ENCODE data around the gene ZBED5. TPM values are rescaled to one million over a fixed set of nuclear protein-coding genes. Genes with fewer than 3 reads are reported as not detected.

The ZBED5 gene
- total and polyA plus RNA-seq, 8 donors: 9.0 to 54.7 (median 21.7) TPM

- DNase-seq: no peak
- H3K27ac ChIP-seq: no peak overlapping the region
- H3K9me3 ChIP-seq: no peaks in the 10 kb centered on the region
- no peak for TF ChIP-seq CTCF (IDR thresholded peaks at IDR 0.05)
- H3K4me1 ChIP-seq: peaks cover 0 to 9% (median 3%) of the 10 kb centered on the region in 4 donors
- no peak overlapping the region for H3K4me3 ChIP-seq
- no peaks in the 10 kb centered on the region for H3K27me3 ChIP-seq
- intact Hi-C loops (cut with DNase I; ENCODE audit: low total_unique reads): no loop called here
- H3K36me3 ChIP-seq: no peaks in the 10 kb centered on the region
These were observed 43.9 kb downstream of the ZBED5 start for GRCh38 chr11:10813945-10814344.

GRCh38 chr11:10809373-10810160 lies 48.3 kb downstream of the ZBED5 start:
- intact Hi-C loops (cut with DNase I; ENCODE audit: low total_unique reads): loop anchor here (10.0 kb wide), 1 partner anchor 45 kb away; the partner anchor contains the start of gene ZBED5
- 2 to 5% (median 3%) methylated on average over 17 to 29 of the region's 29 CpGs for WGBS, 5 donors

GRCh38 chr11:10808553-10809372 lies 49.1 kb downstream of the ZBED5 start, which contains the start of gene EIF4G2:
Gene EIF4G2, minus strand, starts transcription at chr11:10808926.
- H3K27ac ChIP-seq: peak within 1 kb of the TSS; percentile 94 to 100 (median 98)
- intact Hi-C loops (cut with DNase I; ENCODE audit: low total_unique reads): loop anchor here (10.0 kb wide), 1 partner anchor 46 kb away; the partner anchor contains the start of gene ZBED5
- 0 to 1% (median 1%) methylated on average over 36 to 65 of the region's 65 CpGs for WGBS, 5 donors
- no peaks in the 10 kb centered on the region for H3K9me3 ChIP-seq
- DNase-seq: peak; percentile 99 to 100
- H3K4me1 ChIP-seq: peaks cover 20 to 46% (median 36%) of the 10 kb centered on the region in 4 donors
- H3K36me3 ChIP-seq: peaks cover 32 to 35% (median 34%) of the 10 kb centered on the region in 4 donors
- peak; percentile 94 to 100 (median 100) for TF ChIP-seq POLR2AphosphoS5 (IDR thresholded peaks at IDR 0.05)
- no peak for TF ChIP-seq EP300 (IDR thresholded peaks at IDR 0.05)
- peak in 2 of 4 donors; percentile 98 to 99 for TF ChIP-seq POLR2A (IDR thresholded peaks at IDR 0.05)
- TF ChIP-seq CTCF (IDR thresholded peaks at IDR 0.05): peak in 1 of 7 experiments; percentile 17
- peak within 1 kb of the TSS; percentile 63 to 99 (median 92) for H3K4me3 ChIP-seq
- no peaks in the 10 kb centered on the region for H3K27me3 ChIP-seq

More at GRCh38 chr11:10809373-10810160, 48.3 kb downstream of the ZBED5 start:
- H3K27ac ChIP-seq: peak overlapping the region; percentile 81 to 100 (median 98)
- H3K9me3 ChIP-seq: no peaks in the 10 kb centered on the region
- no peaks in the 10 kb centered on the region for H3K27me3 ChIP-seq
- TF ChIP-seq POLR2A (IDR thresholded peaks at IDR 0.05) (no peak), CTCF (IDR thresholded peaks at IDR 0.05) (no peak), EP300 (IDR thresholded peaks at IDR 0.05) (no peak), POLR2AphosphoS5 (IDR thresholded peaks at IDR 0.05) (no peak)
- peaks cover 20 to 38% (median 30%) of the 10 kb centered on the region in 4 donors for H3K4me1 ChIP-seq
- H3K36me3 ChIP-seq: peaks cover 24 to 27% (median 26%) of the 10 kb centered on the region in 4 donors
- H3K4me3 ChIP-seq: peak overlapping the region; percentile 63 to 99 (median 92)
- peak in 1 of 2 donors; percentile 39 for DNase-seq

- no peaks in the 10 kb centered on the region for H3K9me3 ChIP-seq
- H3K36me3 ChIP-seq: peaks cover 37 to 40% (median 39%) of the 10 kb centered on the region in 4 donors
- peak overlapping the region; percentile 63 to 99 (median 92) for H3K4me3 ChIP-seq
- H3K27me3 ChIP-seq: no peaks in the 10 kb centered on the region
- H3K4me1 ChIP-seq: peaks cover 20 to 52% (median 39%) of the 10 kb centered on the region in 4 donors
- 0 to 1% (median 0%) methylated on average over 1 to 36 of the region's 36 CpGs for WGBS, 5 donors
- peak overlapping the region; percentile 94 to 100 (median 98) for H3K27ac ChIP-seq
- TF ChIP-seq POLR2AphosphoS5 (IDR thresholded peaks at IDR 0.05) (peak in 2 of 3 donors; percentile 51 to 73), EP300 (IDR thresholded peaks at IDR 0.05) (no peak)
- no peak for DNase-seq
- intact Hi-C loops (cut with DNase I; ENCODE audit: low total_unique reads): loop anchor here (10.0 kb wide), 1 partner anchor 47 kb away; the partner anchor contains the start of gene ZBED5
These were observed 49.7 kb downstream of the ZBED5 start for GRCh38 chr11:10808235-10808552.

All from stomach (tissue), 9 donors.